Spleen (tissue), 7 donors: ENCODE results near the gene STPG1.

Experiments used
- POLR2A ChIP-seq, 3 donors: fragments of 450-650 bp; IDR thresholded peaks; one replicate each; pipeline ENCODE4 v1.5.1; 2017; ENCODE audit warnings: antibody characterized with exemption in 3 of 3, mild to moderate bottlenecking in 1 of 3
- POLR2AphosphoS5 ChIP-seq, 3 donors: sonication (generic); formaldehyde crosslinking; IDR thresholded peaks; one replicate each; pipeline ENCODE4 v1.5.1; 2017; ENCODE audit warnings: antibody characterized with exemption in 3 of 3
- TF ChIP-seq, protein P1 (sequence below), 11 experiments: fragments of 200-600 bp in 7 of 11; fragments of 450-650 bp in 4 of 11; sonication (generic) in 4 of 11; IDR thresholded peaks in 8 of 11; conservative IDR thresholded peaks in 3 of 11; 1 replicate in 7 of 11; 2 replicates in 4 of 11; pipeline versions ENCODE4 v1.4.0 to v1.8.0; 2016 to 2021; ENCODE audit warnings: antibody characterized with exemption in 11 of 11, inconsistent platforms in 4 of 11, mild to moderate bottlenecking in 1 of 11
- donor health status: DM: no; HTN: no; CAD: no; lungs with moderate emphysema.
- donor health status: DM: no; HTN: no; CAD: no.
- donor health status: DM: no; HTN: no; CAD: no.

DNA sequence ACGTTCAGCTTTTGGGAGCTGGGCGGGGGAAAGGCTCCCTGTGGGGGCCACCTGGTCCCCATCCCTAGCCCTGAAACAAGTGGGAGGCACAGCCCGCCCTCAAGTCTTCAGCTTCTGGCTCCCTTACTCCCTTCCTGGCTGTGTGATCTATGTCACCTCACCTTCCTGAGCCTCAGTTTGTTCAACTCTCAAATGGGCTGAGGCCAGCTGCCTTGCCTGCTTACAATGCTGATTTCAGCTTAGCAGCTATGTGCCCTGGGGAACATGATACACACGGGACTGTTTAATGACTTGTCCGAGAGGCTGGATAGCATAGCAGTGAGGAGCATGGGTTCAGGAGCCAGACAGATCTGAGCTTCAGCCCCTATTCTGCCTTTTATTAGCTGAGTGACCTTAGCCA, 75.1 kb downstream of the STPG1 start:
- TF ChIP-seq, protein P1, sequence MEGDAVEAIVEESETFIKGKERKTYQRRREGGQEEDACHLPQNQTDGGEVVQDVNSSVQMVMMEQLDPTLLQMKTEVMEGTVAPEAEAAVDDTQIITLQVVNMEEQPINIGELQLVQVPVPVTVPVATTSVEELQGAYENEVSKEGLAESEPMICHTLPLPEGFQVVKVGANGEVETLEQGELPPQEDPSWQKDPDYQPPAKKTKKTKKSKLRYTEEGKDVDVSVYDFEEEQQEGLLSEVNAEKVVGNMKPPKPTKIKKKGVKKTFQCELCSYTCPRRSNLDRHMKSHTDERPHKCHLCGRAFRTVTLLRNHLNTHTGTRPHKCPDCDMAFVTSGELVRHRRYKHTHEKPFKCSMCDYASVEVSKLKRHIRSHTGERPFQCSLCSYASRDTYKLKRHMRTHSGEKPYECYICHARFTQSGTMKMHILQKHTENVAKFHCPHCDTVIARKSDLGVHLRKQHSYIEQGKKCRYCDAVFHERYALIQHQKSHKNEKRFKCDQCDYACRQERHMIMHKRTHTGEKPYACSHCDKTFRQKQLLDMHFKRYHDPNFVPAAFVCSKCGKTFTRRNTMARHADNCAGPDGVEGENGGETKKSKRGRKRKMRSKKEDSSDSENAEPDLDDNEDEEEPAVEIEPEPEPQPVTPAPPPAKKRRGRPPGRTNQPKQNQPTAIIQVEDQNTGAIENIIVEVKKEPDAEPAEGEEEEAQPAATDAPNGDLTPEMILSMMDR (IDR thresholded peaks at IDR 0.05 in 8 of 11, conservative IDR thresholded peaks at IDR 0.05 in 3 of 11), result no peak
- TF ChIP-seq POLR2A (IDR thresholded peaks at IDR 0.05), result no peak
- TF ChIP-seq POLR2AphosphoS5 (IDR thresholded peaks at IDR 0.05), result no peak
